8988T (cell line): Measurements from ENCODE around the gene KIF27.
"Not testable (repeated sequence)": the region's sequence is repeated elsewhere in the genome, so short reads cannot be mapped to it uniquely, and the experiment has no call there.

ENCODE experiments used
- DNase-seq: peaks from one replicate; pipeline ENCODE4 v3.0.0; 2011

The KIF27 gene, protein sequence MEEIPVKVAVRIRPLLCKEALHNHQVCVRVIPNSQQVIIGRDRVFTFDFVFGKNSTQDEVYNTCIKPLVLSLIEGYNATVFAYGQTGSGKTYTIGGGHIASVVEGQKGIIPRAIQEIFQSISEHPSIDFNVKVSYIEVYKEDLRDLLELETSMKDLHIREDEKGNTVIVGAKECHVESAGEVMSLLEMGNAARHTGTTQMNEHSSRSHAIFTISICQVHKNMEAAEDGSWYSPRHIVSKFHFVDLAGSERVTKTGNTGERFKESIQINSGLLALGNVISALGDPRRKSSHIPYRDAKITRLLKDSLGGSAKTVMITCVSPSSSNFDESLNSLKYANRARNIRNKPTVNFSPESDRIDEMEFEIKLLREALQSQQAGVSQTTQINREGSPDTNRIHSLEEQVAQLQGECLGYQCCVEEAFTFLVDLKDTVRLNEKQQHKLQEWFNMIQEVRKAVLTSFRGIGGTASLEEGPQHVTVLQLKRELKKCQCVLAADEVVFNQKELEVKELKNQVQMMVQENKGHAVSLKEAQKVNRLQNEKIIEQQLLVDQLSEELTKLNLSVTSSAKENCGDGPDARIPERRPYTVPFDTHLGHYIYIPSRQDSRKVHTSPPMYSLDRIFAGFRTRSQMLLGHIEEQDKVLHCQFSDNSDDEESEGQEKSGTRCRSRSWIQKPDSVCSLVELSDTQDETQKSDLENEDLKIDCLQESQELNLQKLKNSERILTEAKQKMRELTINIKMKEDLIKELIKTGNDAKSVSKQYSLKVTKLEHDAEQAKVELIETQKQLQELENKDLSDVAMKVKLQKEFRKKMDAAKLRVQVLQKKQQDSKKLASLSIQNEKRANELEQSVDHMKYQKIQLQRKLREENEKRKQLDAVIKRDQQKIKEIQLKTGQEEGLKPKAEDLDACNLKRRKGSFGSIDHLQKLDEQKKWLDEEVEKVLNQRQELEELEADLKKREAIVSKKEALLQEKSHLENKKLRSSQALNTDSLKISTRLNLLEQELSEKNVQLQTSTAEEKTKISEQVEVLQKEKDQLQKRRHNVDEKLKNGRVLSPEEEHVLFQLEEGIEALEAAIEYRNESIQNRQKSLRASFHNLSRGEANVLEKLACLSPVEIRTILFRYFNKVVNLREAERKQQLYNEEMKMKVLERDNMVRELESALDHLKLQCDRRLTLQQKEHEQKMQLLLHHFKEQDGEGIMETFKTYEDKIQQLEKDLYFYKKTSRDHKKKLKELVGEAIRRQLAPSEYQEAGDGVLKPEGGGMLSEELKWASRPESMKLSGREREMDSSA (N-terminal part only)

DNA sequence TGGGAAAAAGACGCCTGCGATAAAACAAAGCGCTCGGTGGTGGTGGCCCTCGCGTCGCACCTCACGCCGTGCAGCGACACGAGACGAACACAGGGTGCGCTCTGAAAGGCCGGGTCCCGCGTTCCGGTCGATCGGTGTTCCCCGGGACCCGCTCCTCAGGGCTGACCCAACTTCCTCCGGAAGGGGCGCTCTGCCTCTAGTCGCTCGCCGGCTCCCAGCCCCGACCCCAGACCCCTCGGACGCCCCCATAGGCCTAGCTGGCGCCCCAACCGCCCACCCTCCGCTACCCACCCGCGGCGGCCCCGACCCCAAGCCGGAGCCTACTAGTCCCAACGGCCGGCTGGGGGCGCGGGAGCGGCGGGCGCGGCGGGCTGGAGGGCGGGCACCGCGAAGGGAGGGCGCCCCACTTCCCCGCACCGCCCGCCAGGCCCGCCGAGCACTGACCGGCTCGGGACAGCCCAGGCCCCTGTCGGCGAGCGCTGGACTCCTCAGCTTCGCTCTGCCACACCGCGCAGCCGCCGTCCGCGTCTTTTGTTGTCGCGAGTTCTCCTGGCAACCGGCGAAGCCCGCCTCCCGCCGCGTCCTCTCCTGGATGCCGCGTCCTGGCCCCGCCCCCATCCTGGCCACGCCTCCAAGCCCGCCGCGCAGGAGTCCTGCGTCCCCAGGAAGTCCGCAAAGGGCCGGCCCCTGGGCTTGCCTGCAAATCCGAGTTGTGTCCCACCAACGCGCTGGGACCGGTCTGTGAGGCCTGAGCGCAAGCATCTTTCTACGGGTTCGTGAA is at the start of gene KIF27:
Gene KIF27 (minus strand): TSS at position 506 of the 781 bp plus-strand sequence. CDS start 5,841 bp downstream, outside the sequence.
- DNase-seq: peak; percentile 68

- DNase-seq: no peak
Measured at GRCh38 chr9:83969602-83970001, 48.4 kb upstream of the KIF27 start.

GRCh38 chr9:83967073-83967472 is 45.8 kb upstream of the KIF27 start:
- no peak for DNase-seq

DNA sequence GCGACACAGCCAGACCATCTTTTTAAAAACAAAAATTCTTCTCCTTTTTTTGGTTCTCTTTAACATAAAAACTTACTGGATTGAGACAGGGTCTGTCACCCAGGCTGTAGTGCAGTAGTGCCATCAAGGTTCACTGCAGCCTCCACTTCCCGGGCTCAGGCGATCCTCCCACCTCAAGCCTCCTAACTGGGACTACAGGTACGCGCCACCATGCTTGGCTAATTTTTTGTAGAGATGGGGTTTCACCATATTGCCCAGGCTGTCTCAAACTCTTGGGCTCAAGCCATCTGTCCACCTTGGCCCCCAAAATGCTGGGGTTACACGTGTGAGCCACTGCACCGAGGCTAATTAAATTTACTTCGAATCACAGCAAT is 45.0 kb upstream of the KIF27 start:
- no peak for DNase-seq

GRCh38 chr9:83965350-83966208 is 44.3 kb upstream of the KIF27 start:
- no peak for DNase-seq

DNA sequence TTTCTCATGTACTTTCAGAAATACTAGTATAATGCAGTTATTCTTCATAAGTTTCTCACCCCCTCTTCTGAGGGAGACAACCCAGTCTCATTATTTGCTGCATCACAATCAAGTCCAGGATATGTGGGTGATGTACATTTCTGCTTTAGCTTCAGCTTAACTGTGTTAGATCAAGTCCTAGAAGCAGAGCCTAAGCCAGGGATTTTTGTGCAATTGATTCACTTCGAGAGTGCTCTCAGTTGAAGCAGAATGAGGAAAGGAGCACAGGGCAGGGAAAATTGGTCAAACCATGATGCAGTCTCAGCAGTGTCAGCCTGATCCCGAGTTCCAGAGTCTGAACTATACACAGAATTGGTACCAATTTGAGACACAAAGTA is 43.7 kb upstream of the KIF27 start:
- DNase-seq: no peak

GRCh38 chr9:83962165-83962564 is 40.9 kb upstream of the KIF27 start:
- no peak for DNase-seq

- DNase-seq: no peak
Measured at GRCh38 chr9:83960991-83961390, 39.8 kb upstream of the KIF27 start.

DNA sequence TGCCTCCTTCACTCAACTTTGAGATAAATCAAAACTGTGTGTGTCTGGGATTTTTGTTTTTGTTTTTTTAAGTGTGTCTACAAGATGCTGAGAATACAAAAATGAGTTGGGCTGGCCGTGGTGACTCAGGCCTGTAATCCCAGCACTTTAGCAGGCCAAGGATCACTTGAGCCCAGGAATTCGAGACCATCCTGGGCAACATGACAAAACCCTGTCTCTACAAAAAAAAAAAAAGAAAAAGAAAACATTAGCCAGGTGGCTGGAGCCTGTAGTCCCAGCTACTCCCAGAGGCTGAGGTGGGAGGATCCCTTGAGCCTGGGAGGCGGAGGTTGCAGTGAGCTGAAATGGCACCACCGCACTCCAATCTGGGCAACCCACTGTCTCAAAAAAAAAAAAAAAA is 37.8 kb upstream of the KIF27 start:
- no peak for DNase-seq

DNA sequence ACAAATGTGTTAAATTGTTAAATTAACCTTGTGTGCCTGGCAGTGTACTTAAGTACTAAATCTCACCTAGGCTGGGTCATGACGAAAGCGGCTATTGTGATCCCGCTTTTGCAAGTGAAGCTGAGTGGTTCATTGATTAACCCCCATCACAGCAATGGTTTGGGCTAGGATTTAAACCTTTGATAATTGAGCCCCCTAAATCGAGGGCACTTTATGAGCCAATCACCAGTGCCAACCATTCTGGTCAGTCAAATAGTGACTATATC is 35.9 kb upstream of the KIF27 start:
- DNase-seq: no peak

- DNase-seq: peak; percentile 51
Measured at GRCh38 chr9:83956436-83957247, 35.4 kb upstream of the KIF27 start.

DNA sequence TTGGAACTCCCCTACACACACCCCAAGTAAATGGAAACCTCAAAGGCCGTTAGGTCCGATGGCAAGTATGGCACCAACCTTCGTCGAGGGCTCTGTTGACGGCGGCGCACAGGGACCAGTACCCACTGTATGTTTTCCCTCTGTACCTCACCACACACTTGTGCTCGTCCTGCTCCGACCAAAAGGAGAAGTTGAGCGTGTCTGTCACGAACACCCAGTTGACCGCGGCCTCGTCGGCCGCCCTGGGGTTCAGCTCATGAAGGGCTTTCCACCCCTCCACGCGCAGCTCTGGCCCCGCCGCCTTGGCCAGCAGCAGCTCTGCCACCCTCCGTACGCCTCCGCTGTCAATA is 34.8 kb upstream of the KIF27 start:
- DNase-seq: no peak

- DNase-seq: not testable (repeated sequence)
Measured at GRCh38 chr9:83948096-83948495, 26.9 kb upstream of the KIF27 start.

- no peak for DNase-seq
Measured at GRCh38 chr9:83940590-83941303, 19.5 kb upstream of the KIF27 start.

- no peak for DNase-seq
Measured at GRCh38 chr9:83937861-83938455, 16.7 kb upstream of the KIF27 start.

GRCh38 chr9:83936523-83936922 is 15.3 kb upstream of the KIF27 start:
- no peak for DNase-seq

DNA sequence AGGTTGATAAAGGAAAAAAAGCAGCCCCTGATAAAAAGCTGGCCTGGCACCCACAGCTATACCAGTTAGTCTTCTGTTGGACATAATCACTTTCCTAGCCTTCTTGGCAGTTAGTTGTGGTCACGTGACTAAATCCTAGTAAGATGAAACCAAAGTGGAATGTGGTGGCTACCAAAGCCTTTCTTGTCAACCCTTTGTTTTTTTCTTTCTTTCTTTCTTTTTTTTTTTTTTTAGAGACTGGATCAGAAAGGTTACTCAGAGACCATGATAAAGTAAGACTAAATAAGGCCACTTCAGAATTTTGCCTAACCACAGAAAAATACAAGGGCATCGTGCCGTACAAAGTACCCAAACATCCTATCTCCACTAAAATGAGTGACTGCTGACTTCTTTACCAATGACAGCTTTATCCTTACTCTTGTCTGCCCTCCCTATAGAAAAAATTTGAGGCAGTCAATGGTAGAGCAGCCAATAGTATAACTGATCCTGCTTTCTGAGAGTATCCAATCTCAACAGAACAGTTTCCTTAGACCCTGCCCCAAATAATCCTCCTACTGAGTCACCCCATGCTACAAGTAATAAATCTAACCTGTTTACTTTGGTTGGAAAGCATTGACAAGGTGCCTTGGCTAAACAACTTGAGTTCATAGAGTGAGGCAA is 14.2 kb upstream of the KIF27 start:
- no peak for DNase-seq

DNA sequence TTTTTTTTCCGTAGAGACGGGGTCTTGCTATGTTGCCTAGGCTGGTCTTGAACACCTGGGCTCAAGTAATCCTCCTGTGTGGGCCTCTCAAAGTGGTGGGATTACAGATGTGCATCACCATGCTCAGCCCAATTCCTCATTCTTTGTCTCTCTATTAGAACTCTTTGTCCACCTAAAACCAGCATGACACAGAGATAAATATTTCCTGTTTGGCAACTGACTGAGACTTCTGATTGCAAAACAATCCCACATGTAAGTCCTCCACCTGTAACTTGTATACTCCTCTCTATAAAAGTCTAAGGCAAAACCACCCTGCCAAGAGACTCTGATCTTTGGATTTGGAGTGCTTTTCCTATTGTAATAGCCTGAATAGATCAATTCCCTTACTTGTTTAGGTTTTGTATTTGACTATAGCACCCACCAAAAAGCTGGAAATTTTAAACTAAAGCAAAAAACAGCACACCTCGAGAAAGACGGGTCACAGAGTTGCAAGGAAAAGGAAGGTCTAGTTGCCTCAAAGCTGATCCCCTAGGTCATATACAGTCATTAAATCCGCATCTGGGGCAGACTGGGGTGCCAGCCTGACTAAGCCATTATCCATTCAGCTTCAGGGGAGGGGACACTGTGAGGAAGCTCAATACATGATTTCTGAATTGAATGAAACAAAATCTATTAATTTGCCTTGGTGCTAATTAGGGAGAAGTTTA is 13.5 kb upstream of the KIF27 start:
- DNase-seq: no peak

DNA sequence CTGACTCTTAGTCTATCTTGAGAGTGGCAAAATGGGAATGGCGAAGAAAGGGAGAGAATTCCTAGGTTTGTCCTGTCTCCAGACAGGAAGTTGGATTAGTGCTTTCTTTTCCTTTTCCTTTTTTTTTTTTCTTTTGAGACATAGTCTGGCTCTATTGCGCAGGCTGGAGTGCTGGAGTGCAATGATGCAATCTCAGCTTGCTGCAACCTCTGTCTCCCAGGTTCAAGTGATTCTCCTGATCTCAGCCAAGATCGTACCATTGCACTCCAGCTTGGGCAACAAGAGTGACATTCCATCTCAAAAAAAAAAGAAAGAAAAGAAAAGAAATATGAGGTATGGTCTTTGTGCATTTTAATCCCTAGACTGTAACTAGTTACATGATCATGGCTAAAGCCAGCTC is 12.6 kb upstream of the KIF27 start:
- no peak for DNase-seq
